ENCODE measurements around the gene STK32B.

The STK32B gene

GRCh38 chr4:5096261-5096660 is 45.0 kb downstream of the STK32B start:
- Histone ChIP-seq H4K12ac (ENCODE audit: low read depth, low read length) (no peak overlapping the region), H3K4ac (ENCODE audit: low read depth, low read length) (no peak overlapping the region), H3K27ac (ENCODE audit: low read depth, low read length) (no peak overlapping the region)

GRCh38 chr4:5098176-5098575 is 46.9 kb downstream of the STK32B start:
- no peak overlapping the region for H3K4me2 ChIP-seq (ENCODE audit: low read length)
- no peak overlapping the region for H3K4ac ChIP-seq (ENCODE audit: low read depth, low read length)
- H3K36me3 ChIP-seq (ENCODE audit: control insufficient read depth in 1 of 2, insufficient read depth in 2 of 2, low read length in 2 of 2) = no peaks in the 10 kb centered on the region
- no peaks in the 10 kb centered on the region for H3K4me1 ChIP-seq (ENCODE audit: control insufficient read depth in 1 of 2, insufficient read depth in 2 of 2, low read length in 2 of 2)
- peaks cover 1% of the 10 kb centered on the region for H3K9me3 ChIP-seq (ENCODE audit: insufficient read depth, low read depth, low read length)
- no peak overlapping the region for H2AFZ ChIP-seq (ENCODE audit: insufficient read depth, low read length, poor library complexity)
- no peak overlapping the region for H3K4me3 ChIP-seq (ENCODE audit: low read depth, low read length)
- no CpG with 5 or more reads among the region's 1 CpG for WGBS (ENCODE audit: extremely low coverage, insufficient coverage, insufficient read length)
- H3K23ac ChIP-seq (ENCODE audit: low read length) = no peak overlapping the region
- no peak overlapping the region for H2BK12ac ChIP-seq (ENCODE audit: low read length)
- H3K27me3 ChIP-seq (ENCODE audit: insufficient read depth, low read length) = no peaks in the 10 kb centered on the region
- no peak overlapping the region for H3K9ac ChIP-seq (ENCODE audit: low read length)
- H4K91ac ChIP-seq (ENCODE audit: low read depth, low read length) = no peak overlapping the region
- H3K79me2 ChIP-seq (ENCODE audit: control insufficient read depth, insufficient read depth, low read length, poor library complexity) = no peaks in the 10 kb centered on the region
- H4K12ac ChIP-seq (ENCODE audit: low read depth, low read length) = no peak overlapping the region
- no peak overlapping the region for H4K8ac ChIP-seq (ENCODE audit: low read depth, low read length)
- no peaks in the 10 kb centered on the region for H3K79me1 ChIP-seq (ENCODE audit: low read length)
- no peak overlapping the region for H3K14ac ChIP-seq (ENCODE audit: low read length)
- H2BK5ac ChIP-seq (ENCODE audit: low read depth, low read length, poor library complexity) = no peak overlapping the region
- no peak overlapping the region for H2AK5ac ChIP-seq (ENCODE audit: low read length)
- H3K18ac ChIP-seq (ENCODE audit: low read length) = no peak overlapping the region
- no peak for DNase-seq
- H2BK120ac ChIP-seq (ENCODE audit: insufficient read depth, low read length, poor library complexity) = no peak overlapping the region
- no peak overlapping the region for H3K27ac ChIP-seq (ENCODE audit: low read depth, low read length)

More at GRCh38 chr4:5096261-5096660, 45.0 kb downstream of the STK32B start:
- Histone ChIP-seq H3K79me1 (ENCODE audit: low read length) (no peaks in the 10 kb centered on the region), H2BK5ac (ENCODE audit: low read depth, low read length, poor library complexity) (no peak overlapping the region), H2BK12ac (ENCODE audit: low read length) (no peak overlapping the region), H3K9ac (ENCODE audit: low read length) (no peak overlapping the region), H3K27me3 (ENCODE audit: insufficient read depth, low read length) (no peaks in the 10 kb centered on the region), H2AFZ (ENCODE audit: insufficient read depth, low read length, poor library complexity) (no peak overlapping the region), H2BK120ac (ENCODE audit: insufficient read depth, low read length, poor library complexity) (no peak overlapping the region), H3K14ac (ENCODE audit: low read length) (no peak overlapping the region), H3K36me3 (ENCODE audit: control insufficient read depth in 1 of 2, insufficient read depth in 2 of 2, low read length in 2 of 2) (no peaks in the 10 kb centered on the region), H4K8ac (ENCODE audit: low read depth, low read length) (no peak overlapping the region), H3K9me3 (ENCODE audit: insufficient read depth, low read depth, low read length) (peaks cover 1% of the 10 kb centered on the region), H3K18ac (ENCODE audit: low read length) (no peak overlapping the region), H4K91ac (ENCODE audit: low read depth, low read length) (no peak overlapping the region), H3K79me2 (ENCODE audit: control insufficient read depth, insufficient read depth, low read length, poor library complexity) (no peaks in the 10 kb centered on the region), H3K4me3 (ENCODE audit: low read depth, low read length) (no peak overlapping the region), H3K23ac (ENCODE audit: low read length) (no peak overlapping the region), H2AK5ac (ENCODE audit: low read length) (no peak overlapping the region), H3K4me2 (ENCODE audit: low read length) (no peak overlapping the region), H3K4me1 (ENCODE audit: control insufficient read depth in 1 of 2, insufficient read depth in 2 of 2, low read length in 2 of 2) (no peaks in the 10 kb centered on the region)
- WGBS (ENCODE audit: extremely low coverage, insufficient coverage, insufficient read length) = no CpG with 5 or more reads among the region's 8 CpGs
- no peak for DNase-seq

- H3K4ac ChIP-seq (ENCODE audit: low read depth, low read length) = no peak overlapping the region
- no peak overlapping the region for H2BK5ac ChIP-seq (ENCODE audit: low read depth, low read length, poor library complexity)
- H3K79me2 ChIP-seq (ENCODE audit: control insufficient read depth, insufficient read depth, low read length, poor library complexity) = no peaks in the 10 kb centered on the region
- no peak for DNase-seq
- no peak overlapping the region for H4K12ac ChIP-seq (ENCODE audit: low read depth, low read length)
- H3K9me3 ChIP-seq (ENCODE audit: insufficient read depth, low read depth, low read length) = peaks cover 1% of the 10 kb centered on the region
- no peak overlapping the region for H3K14ac ChIP-seq (ENCODE audit: low read length)
- no peak overlapping the region for H2AFZ ChIP-seq (ENCODE audit: insufficient read depth, low read length, poor library complexity)
- no peak overlapping the region for H2BK12ac ChIP-seq (ENCODE audit: low read length)
- H3K23ac ChIP-seq (ENCODE audit: low read length) = no peak overlapping the region
- H3K36me3 ChIP-seq (ENCODE audit: control insufficient read depth in 1 of 2, insufficient read depth in 2 of 2, low read length in 2 of 2) = no peaks in the 10 kb centered on the region
- H3K4me3 ChIP-seq (ENCODE audit: low read depth, low read length) = no peak overlapping the region
- H3K27ac ChIP-seq (ENCODE audit: low read depth, low read length) = no peak overlapping the region
- H4K91ac ChIP-seq (ENCODE audit: low read depth, low read length) = no peak overlapping the region
- no peak overlapping the region for H3K9ac ChIP-seq (ENCODE audit: low read length)
- H3K27me3 ChIP-seq (ENCODE audit: insufficient read depth, low read length) = no peaks in the 10 kb centered on the region
- H2BK120ac ChIP-seq (ENCODE audit: insufficient read depth, low read length, poor library complexity) = no peak overlapping the region
- no peak overlapping the region for H3K4me2 ChIP-seq (ENCODE audit: low read length)
- no peak overlapping the region for H4K8ac ChIP-seq (ENCODE audit: low read depth, low read length)
- H2AK5ac ChIP-seq (ENCODE audit: low read length) = no peak overlapping the region
- no peak overlapping the region for H3K18ac ChIP-seq (ENCODE audit: low read length)
- no peaks in the 10 kb centered on the region for H3K4me1 ChIP-seq (ENCODE audit: control insufficient read depth in 1 of 2, insufficient read depth in 2 of 2, low read length in 2 of 2)
- H3K79me1 ChIP-seq (ENCODE audit: low read length) = no peaks in the 10 kb centered on the region
These were observed 49.1 kb downstream of the STK32B start for GRCh38 chr4:5100336-5100735.

- no CpG with 5 or more reads among the region's 4 CpGs for WGBS (ENCODE audit: extremely low coverage, insufficient coverage, insufficient read length)
- no peak overlapping the region for H2BK120ac ChIP-seq (ENCODE audit: insufficient read depth, low read length, poor library complexity)
These were observed 49.7 kb downstream of the STK32B start for GRCh38 chr4:5100986-5101385.

More at GRCh38 chr4:5100986-5101385, 49.7 kb downstream of the STK32B start:
- DNase-seq = no peak
- H3K23ac ChIP-seq (ENCODE audit: low read length) = no peak overlapping the region
- H3K4me3 ChIP-seq (ENCODE audit: low read depth, low read length) = no peak overlapping the region
- no peak overlapping the region for H3K14ac ChIP-seq (ENCODE audit: low read length)
- no peak overlapping the region for H3K27ac ChIP-seq (ENCODE audit: low read depth, low read length)
- no peak overlapping the region for H3K4ac ChIP-seq (ENCODE audit: low read depth, low read length)
- H4K8ac ChIP-seq (ENCODE audit: low read depth, low read length) = no peak overlapping the region
- H2AK5ac ChIP-seq (ENCODE audit: low read length) = no peak overlapping the region
- H4K12ac ChIP-seq (ENCODE audit: low read depth, low read length) = no peak overlapping the region
- no peaks in the 10 kb centered on the region for H3K36me3 ChIP-seq (ENCODE audit: control insufficient read depth in 1 of 2, insufficient read depth in 2 of 2, low read length in 2 of 2)
- peaks cover 1% of the 10 kb centered on the region for H3K9me3 ChIP-seq (ENCODE audit: insufficient read depth, low read depth, low read length)
- no peak overlapping the region for H2BK5ac ChIP-seq (ENCODE audit: low read depth, low read length, poor library complexity)
- H3K18ac ChIP-seq (ENCODE audit: low read length) = no peak overlapping the region
- no peak overlapping the region for H4K91ac ChIP-seq (ENCODE audit: low read depth, low read length)
- H3K4me2 ChIP-seq (ENCODE audit: low read length) = no peak overlapping the region
- H2BK12ac ChIP-seq (ENCODE audit: low read length) = no peak overlapping the region
- H3K27me3 ChIP-seq (ENCODE audit: insufficient read depth, low read length) = no peaks in the 10 kb centered on the region
- H3K9ac ChIP-seq (ENCODE audit: low read length) = no peak overlapping the region
- H2AFZ ChIP-seq (ENCODE audit: insufficient read depth, low read length, poor library complexity) = no peak overlapping the region
- no peaks in the 10 kb centered on the region for H3K79me2 ChIP-seq (ENCODE audit: control insufficient read depth, insufficient read depth, low read length, poor library complexity)
- no peaks in the 10 kb centered on the region for H3K4me1 ChIP-seq (ENCODE audit: control insufficient read depth in 1 of 2, insufficient read depth in 2 of 2, low read length in 2 of 2)
- H3K79me1 ChIP-seq (ENCODE audit: low read length) = no peaks in the 10 kb centered on the region
